WTC11 (cell line): ENCODE results near the gene ATP7A.
"Not testable (repeated sequence)": the region's sequence is repeated elsewhere in the genome, so short reads cannot be mapped to it uniquely, and the experiment has no call there.

ENCODE experiments used
- CTCF ChIP-seq: fragments of 200-600 bp; IDR thresholded peaks from 2 replicates; pipeline ENCODE4 v1.8.0; 2022; ENCODE audit warnings: antibody characterized with exemption
- TCF7 ChIP-seq: sonication (generic); formaldehyde crosslinking; IDR thresholded peaks from 2 replicates; pipeline ENCODE4 v1.8.0; 2022; ENCODE audit warnings: mild to moderate bottlenecking, low read depth, missing genetic modification reagents, moderate library complexity

- TF ChIP-seq CTCF; TCF7 (CRISPR knock-in tag): not testable (repeated sequence)
Observed at GRCh38 chrX:77881418-77881817, 29.1 kb upstream of the ATP7A start.
